Left cardiac atrium (tissue), 4 donors: ENCODE data around the gene TBC1D17. TPM values are rescaled to one million over a fixed set of nuclear protein-coding genes. Genes with fewer than 3 reads are reported as not detected.

Source experiments
- ATAC-seq, 2 donors: fragments of 200-7000 bp; cut with Tn5 transposase; one replicate each; pipeline ENCODE4 v1.9.1; 2020; ENCODE audit warnings: mild to moderate bottlenecking in 2 of 2, moderate library complexity in 2 of 2
- DNase-seq: peaks from one replicate; pipeline ENCODE4 v3.0.0-alpha.2; 2020
- intact Hi-C, 2 donors: fragments of 100-400 bp; cut with DNase I; formaldehyde crosslinking; loops; one replicate each; pipeline versions ENCODE4 v1.14.1 to v1.15.1; 2022 to 2023
- microRNA-seq, 2 donors: library from miRNA; unstranded; fragments of <30 nt; microRNA quantifications; one replicate each; pipeline ENCODE4 v1.2.0, GENCODE V29; 2020
- total RNA-seq, 2 donors: library from RNA; stranded (reverse); fragmentation: NEBNext Ultra II Directional; extraction: Animal tissue kit (Norgen Biotek cat#: 25700); gene quantifications; one replicate each; pipeline ENCODE4 v1.2.1, GENCODE V29; 2021
- donor health status: DM: no; HTN: yes; CAD: no.
- donor health status: DM: no; HTN: yes; CAD: no; lungs with severe emphysema.
- donor health status: DM: yes; HTN: yes; CAD: no.
- donor health status: Dilated cardiomyopathy.

The TBC1D17 gene
- total RNA-seq, 2 donors from 2014 or later, result 28.3 to 36.0 TPM

GRCh38 chr19:49925486-49925885 is 48.0 kb downstream of the TBC1D17 start:
- DNase-seq, result no peak
- intact Hi-C loops, result no loop called here
- ATAC-seq, result no peak

- DNase-seq (no peak), ATAC-seq (no peak)
- intact Hi-C loops, result no loop called here
These were observed 49.0 kb downstream of the TBC1D17 start for GRCh38 chr19:49926515-49926914.

GRCh38 chr19:49927526-49928264 is 50.2 kb downstream of the TBC1D17 start:
- no peak for ATAC-seq
- intact Hi-C loops, result no loop called here
- DNase-seq, result no peak

DNA sequence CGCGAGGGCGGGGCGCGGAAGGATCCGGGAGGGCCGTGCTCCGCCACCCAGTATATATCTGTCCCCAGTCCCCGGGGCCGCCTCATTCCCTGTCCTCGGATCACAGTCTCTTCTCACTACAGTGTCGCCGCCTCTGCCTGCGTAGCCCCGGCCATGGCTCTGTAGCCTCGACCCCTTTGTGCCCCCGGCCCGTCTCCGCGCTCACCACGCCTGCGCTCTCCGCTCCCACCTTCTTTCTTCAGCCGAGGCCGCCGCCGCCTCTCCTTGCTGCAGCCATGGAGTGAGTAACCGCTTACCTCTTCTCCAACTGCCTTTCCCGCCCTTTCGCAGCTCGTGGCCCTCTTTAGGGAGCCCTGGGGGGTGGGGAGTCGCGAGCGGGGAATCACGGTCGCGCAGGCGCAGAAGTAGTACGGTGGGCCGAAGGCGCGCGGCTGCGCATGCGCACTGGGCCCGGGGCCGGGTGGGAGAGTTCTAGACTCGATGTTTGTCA is 51.7 kb downstream of the TBC1D17 start, which contains the start of the genes ATF5 and NUP62:
Gene ATF5 (plus strand): TSS at position 85 of the 490 bp plus-strand sequence. CDS start 1,646 bp downstream, outside the sequence.
Gene NUP62 (minus strand): TSS at position 384 of the 490 bp plus-strand sequence. CDS start 19,697 bp downstream, outside the sequence.
- intact Hi-C loops, result no loop called here
- peak; percentile 93 for DNase-seq
- peak; percentile 79 for ATAC-seq

DNA sequence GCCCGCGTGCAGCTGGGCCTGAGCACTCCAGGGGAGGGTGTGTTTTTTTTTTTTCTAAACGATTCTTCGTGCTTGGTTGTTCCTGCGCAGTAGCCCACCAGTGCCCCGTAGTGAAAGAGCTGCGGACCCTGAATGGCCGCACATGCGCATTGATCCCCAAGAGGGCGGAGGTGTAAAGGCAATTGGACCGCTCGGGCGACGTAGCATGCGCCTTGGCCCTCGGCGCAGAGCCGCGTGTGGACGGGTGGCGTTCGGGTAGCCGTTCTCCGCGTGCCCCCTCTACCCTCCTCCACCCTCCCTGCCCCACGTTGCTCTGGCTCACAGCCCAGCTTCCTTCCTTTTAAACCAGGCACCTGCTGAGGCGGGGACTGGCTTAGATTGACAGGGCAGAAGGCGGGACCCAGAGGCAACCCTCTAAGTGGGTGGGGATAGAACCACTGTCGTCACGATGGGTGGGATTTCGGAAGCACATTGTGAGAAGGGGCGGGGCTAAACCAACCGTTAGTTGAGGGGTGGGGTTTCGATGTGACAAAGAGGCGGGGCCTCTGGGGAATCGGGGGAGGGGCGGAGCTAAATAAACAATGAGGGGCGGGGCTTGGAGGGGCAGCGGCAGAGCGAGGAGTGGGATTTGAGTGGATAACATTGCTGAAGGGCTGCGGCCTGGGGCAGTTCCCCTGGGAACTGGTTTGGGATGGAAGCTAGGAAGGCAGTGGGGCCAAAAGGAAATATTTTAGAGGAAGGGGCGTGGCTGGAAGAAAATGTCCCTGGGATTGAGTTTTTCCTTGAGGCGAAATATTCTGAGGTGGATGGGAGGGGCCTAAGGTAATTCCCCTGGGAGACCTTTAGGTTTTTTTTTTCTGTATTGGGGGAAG is 52.3 kb downstream of the TBC1D17 start:
- DNase-seq (peak; percentile 96), ATAC-seq (peak; percentile 91 to 94)
- intact Hi-C loops, result no loop called here

GRCh38 chr19:49930483-49931011 is 53.0 kb downstream of the TBC1D17 start:
- ATAC-seq (peak in 1 of 2 donors; percentile 7), DNase-seq (peak; percentile 68)
- intact Hi-C loops, result no loop called here

GRCh38 chr19:49931293-49932040 is 54.0 kb downstream of the TBC1D17 start:
- DNase-seq (no peak), ATAC-seq (no peak)
- intact Hi-C loops, result no loop called here

- no peak for ATAC-seq
- no peak for DNase-seq
- intact Hi-C loops, result no loop called here
These were observed 54.5 kb downstream of the TBC1D17 start for GRCh38 chr19:49932041-49932451.

DNA sequence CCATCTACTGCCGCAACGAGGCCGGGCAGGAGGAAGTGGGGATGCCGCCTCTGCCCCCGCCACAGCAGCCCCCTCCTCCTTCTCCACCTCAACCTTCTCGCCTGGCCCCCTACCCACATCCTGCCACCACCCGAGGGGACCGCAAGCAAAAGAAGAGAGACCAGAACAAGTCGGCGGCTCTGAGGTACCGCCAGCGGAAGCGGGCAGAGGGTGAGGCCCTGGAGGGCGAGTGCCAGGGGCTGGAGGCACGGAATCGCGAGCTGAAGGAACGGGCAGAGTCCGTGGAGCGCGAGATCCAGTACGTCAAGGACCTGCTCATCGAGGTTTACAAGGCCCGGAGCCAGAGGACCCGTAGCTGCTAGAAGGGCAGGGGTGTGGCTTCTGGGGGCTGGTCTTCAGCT is 55.2 kb downstream of the TBC1D17 start:
- ATAC-seq, result no peak
- intact Hi-C loops, result no loop called here
- no peak for DNase-seq

GRCh38 chr19:49933643-49934042 is 56.1 kb downstream of the TBC1D17 start:
- DNase-seq (no peak), ATAC-seq (no peak)
- intact Hi-C loops, result no loop called here

GRCh38 chr19:49936549-49936948 is 59.0 kb downstream of the TBC1D17 start:
- intact Hi-C loops, result loop anchor here in 1 of 2 donors (2.0 kb wide), 1 partner anchor 46 kb away; no protein-coding TSS in a partner anchor
- DNase-seq (no peak), ATAC-seq (no peak)

DNA sequence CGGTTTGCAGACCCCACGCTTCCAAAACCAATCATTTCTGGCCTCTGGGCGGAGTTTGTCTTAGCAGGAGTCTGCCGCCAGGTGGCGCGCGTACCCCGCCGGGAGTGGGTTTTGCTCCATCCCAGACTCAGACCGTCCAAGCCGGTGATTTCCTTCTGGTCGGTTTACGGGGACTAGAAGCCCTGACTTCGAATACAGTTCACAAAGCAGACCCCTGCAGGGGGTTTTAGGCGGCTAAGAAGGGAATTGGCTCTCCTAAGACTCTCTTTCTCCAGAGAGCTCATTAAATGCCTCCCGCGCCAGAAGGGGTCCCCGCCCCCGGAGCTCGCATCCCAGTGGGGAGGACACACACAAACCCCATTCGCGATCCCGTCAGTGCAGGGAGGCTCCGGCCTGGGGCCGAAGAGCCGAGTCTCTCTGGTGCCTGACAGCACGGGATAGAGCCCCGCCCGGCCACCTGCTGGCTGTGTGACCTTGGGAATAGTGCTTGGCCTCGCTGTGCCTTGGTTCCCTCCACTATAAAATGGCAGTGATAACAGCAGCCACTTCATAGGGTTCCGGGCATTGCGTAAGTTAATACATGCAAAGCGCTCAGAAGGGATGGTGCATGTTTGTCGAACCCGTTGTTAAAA is 60.4 kb downstream of the TBC1D17 start:
- ATAC-seq (peak; percentile 92), DNase-seq (peak; percentile 82)
- intact Hi-C loops, result loop anchor here (1.0 to 2.0 kb wide), 2 partner anchors 45 kb away; no protein-coding TSS in a partner anchor

Small RNA genes within 50 kb of the gene (microRNA-seq; reads per million reads assigned to microRNA genes)
- gene MIR4749 (0 to 0.40 reads per million in 2 donors), gene MIR4750 (0 to 0.60 reads per million in 2 donors), gene MIR6800 (0 reads per million in 2 donors)

Other genes with a start within 250 kb of the TBC1D17 start
- gene RRAS, start 237.6 kb upstream of the TBC1D17 start, total RNA-seq, result 10 to 100 TPM; 85.6 to 95.0 TPM
- 10 to 100 TPM; 38.6 to 46.9 TPM for gene SCAF1, start 235.5 kb upstream of the TBC1D17 start, total RNA-seq
- 10 to 100 TPM; 46.3 to 48.1 TPM for gene IRF3, start 211.8 kb upstream of the TBC1D17 start, total RNA-seq
- gene BCL2L12, start 211.8 kb upstream of the TBC1D17 start, total RNA-seq, result 10 to 100 TPM; 12.0 to 12.5 TPM
- 100 to 1,000 TPM; 137 to 159 TPM for gene PRMT1, start 200.4 kb upstream of the TBC1D17 start, total RNA-seq
- 1 to 10 TPM; 1.1 to 1.2 TPM for gene ADM5, start 188.1 kb upstream of the TBC1D17 start, total RNA-seq
- gene CPT1C, start 186.6 kb upstream of the TBC1D17 start, total RNA-seq, result 1 to 10 TPM; 4.7 to 5.1 TPM
- gene TSKS, start 114.4 kb upstream of the TBC1D17 start, total RNA-seq, result 1 to 10 TPM in 1 of 2 donors, under 1 TPM in 1; 0.76 to 1.1 TPM
- 10 to 100 TPM; 68.0 to 77.8 TPM for gene AP2A1, start 110.7 kb upstream of the TBC1D17 start, total RNA-seq
- 10 to 100 TPM; 11.0 to 16.2 TPM for gene FUZ, start 64.4 kb upstream of the TBC1D17 start, total RNA-seq
- gene MED25, start 59.4 kb upstream of the TBC1D17 start, total RNA-seq, result 10 to 100 TPM; 48.7 to 55.6 TPM
- 100 to 1,000 TPM; 113 to 122 TPM for gene PTOV1, start 26.5 kb upstream of the TBC1D17 start, total RNA-seq
- 10 to 100 TPM; 38.7 to 54.5 TPM for gene PNKP, start 10.1 kb upstream of the TBC1D17 start, total RNA-seq
- 10 to 100 TPM; 33.5 to 36.6 TPM for gene AKT1S1, start 347 bp upstream of the TBC1D17 start, total RNA-seq
- gene IL4I1, start 19.2 kb downstream of the TBC1D17 start, total RNA-seq, result under 1 TPM; 0.34 to 0.38 TPM
- 10 to 100 TPM; 16.6 to 18.9 TPM for gene ATF5, start 51.5 kb downstream of the TBC1D17 start, total RNA-seq
- 10 to 100 TPM; 28.1 to 29.8 TPM for gene NUP62, start 51.8 kb downstream of the TBC1D17 start, total RNA-seq
- gene SIGLEC11, start 83.5 kb downstream of the TBC1D17 start, total RNA-seq, result 1 to 10 TPM in 1 of 2 donors, under 1 TPM in 1; 0.39 to 1.3 TPM
- gene VRK3, start 147.7 kb downstream of the TBC1D17 start, total RNA-seq, result 10 to 100 TPM; 18.5 to 23.5 TPM
- gene ZNF473, start 148.3 kb downstream of the TBC1D17 start, total RNA-seq, result 1 to 10 TPM; 4.3 to 6.1 TPM